Astrocyte (in vitro differentiated cells and primary cell): ENCODE data around the gene UVRAG.

Experiments used
- EZH2 ChIP-seq: IDR thresholded peaks from 2 replicates; pipeline ENCODE4 v1.6.1; 2012; ENCODE audit warnings: mild to moderate bottlenecking, low read length, inconsistent platforms; ENCODE audit not compliant: insufficient read depth
- TF ChIP-seq, protein P1 (sequence below): IDR thresholded peaks from 2 replicates; pipeline ENCODE4 v1.5.1; 2011; ENCODE audit warnings: low read depth, mild to moderate bottlenecking, inconsistent platforms, low read length, moderate library complexity; ENCODE audit not compliant: insufficient read depth

DNA sequence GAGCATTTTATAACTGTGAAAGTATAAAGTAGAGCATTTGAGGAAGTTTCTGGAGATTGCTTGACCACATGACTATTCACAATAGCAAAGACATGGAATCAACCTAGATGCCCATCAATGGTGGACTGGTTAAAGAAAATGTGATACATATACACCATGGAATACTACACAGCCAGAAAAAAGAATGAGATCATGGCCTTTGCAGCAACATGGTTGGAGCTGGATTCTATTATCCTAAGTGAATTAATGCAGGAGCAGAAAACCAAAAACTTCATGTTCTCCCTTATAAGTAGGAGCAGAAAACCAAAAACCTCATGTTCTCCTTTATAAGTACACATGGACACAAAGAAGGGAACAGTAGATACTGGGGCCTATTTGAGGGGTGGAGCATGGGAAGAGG lies 30.3 kb downstream of the UVRAG start:
- TF ChIP-seq, protein P1, sequence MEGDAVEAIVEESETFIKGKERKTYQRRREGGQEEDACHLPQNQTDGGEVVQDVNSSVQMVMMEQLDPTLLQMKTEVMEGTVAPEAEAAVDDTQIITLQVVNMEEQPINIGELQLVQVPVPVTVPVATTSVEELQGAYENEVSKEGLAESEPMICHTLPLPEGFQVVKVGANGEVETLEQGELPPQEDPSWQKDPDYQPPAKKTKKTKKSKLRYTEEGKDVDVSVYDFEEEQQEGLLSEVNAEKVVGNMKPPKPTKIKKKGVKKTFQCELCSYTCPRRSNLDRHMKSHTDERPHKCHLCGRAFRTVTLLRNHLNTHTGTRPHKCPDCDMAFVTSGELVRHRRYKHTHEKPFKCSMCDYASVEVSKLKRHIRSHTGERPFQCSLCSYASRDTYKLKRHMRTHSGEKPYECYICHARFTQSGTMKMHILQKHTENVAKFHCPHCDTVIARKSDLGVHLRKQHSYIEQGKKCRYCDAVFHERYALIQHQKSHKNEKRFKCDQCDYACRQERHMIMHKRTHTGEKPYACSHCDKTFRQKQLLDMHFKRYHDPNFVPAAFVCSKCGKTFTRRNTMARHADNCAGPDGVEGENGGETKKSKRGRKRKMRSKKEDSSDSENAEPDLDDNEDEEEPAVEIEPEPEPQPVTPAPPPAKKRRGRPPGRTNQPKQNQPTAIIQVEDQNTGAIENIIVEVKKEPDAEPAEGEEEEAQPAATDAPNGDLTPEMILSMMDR: no peak
- no peak for TF ChIP-seq EZH2
